K562 (cell line): ENCODE measurements around the gene EPC2. TPM values are rescaled to one million over a fixed set of nuclear protein-coding genes. Genes with fewer than 3 reads are reported as not detected.

Experiments
- AFF1 ChIP-seq, 2 experiments: fragments of 450-650 bp; IDR thresholded peaks; 2 replicates each; pipeline ENCODE4 v1.6.1; 2018; ENCODE audit warnings: mild to moderate bottlenecking in 2 of 2, low read depth in 1 of 2; ENCODE audit not compliant: partially characterized antibody in 2 of 2
- ARID1B ChIP-seq: fragments of 450-650 bp; IDR thresholded peaks from 2 replicates; pipeline ENCODE4 v1.6.1; 2016; ENCODE audit warnings: antibody characterized with exemption, mild to moderate bottlenecking, inconsistent platforms
- DEAF1 ChIP-seq: fragments of 450-650 bp; formaldehyde crosslinking; IDR thresholded peaks from 2 replicates; pipeline ENCODE4 v1.4.0; 2020; ENCODE audit warnings: mild to moderate bottlenecking, moderate library complexity
- EGR1 ChIP-seq: fragments of 450-650 bp; conservative IDR thresholded peaks from 2 replicates; pipeline ENCODE4 v1.6.1; 2017; ENCODE audit warnings: mild to moderate bottlenecking
- HMGN3 ChIP-seq: IDR thresholded peaks from 2 replicates; pipeline ENCODE4 v1.6.1; 2011; ENCODE audit warnings: borderline replicate concordance, low read depth, mild to moderate bottlenecking, mixed read lengths, low read length; ENCODE audit not compliant: insufficient read length; ENCODE audit errors: extremely low read depth
- HSF4 ChIP-seq: fragments of 250-450 bp; sonication (Bioruptor Pico); IDR thresholded peaks from 2 replicates; pipeline ENCODE4 v2.1.2; 2022; ENCODE audit warnings: mild to moderate bottlenecking, moderate library complexity, borderline replicate concordance
- KDM5B ChIP-seq: fragments of 200-600 bp; sonication (generic); IDR thresholded peaks from 2 replicates; pipeline ENCODE4 v1.6.1; 2012; ENCODE audit warnings: low read depth, mild to moderate bottlenecking, moderate library complexity, low read length, control low read depth, inconsistent platforms; ENCODE audit not compliant: insufficient replicate concordance
- RBM39 ChIP-seq: fragments of 200-400 bp; formaldehyde crosslinking; optimal IDR thresholded peaks from 2 replicates; pipeline ENCODE3; 2018; ENCODE audit warnings: low read depth, low read length
- SIN3A ChIP-seq, 2 experiments: fragments of 150-350 bp in 1 of 2; IDR thresholded peaks; 2 replicates each; pipeline ENCODE4 v1.6.1; 2011 to 2016; ENCODE audit warnings: borderline replicate concordance in 2 of 2, low read depth in 2 of 2, low read length in 2 of 2, mild to moderate bottlenecking in 2 of 2, moderate library complexity in 2 of 2; ENCODE audit not compliant: control insufficient read depth in 1 of 2
- STAT5A ChIP-seq: IDR thresholded peaks from 2 replicates; pipeline ENCODE4 v1.6.1; 2012; ENCODE audit warnings: low read length, inconsistent platforms, borderline replicate concordance
- TAF15 ChIP-seq: fragments of 200-400 bp; formaldehyde crosslinking; IDR thresholded peaks from 2 replicates; pipeline ENCODE4 v1.6.1; 2017; ENCODE audit warnings: mild to moderate bottlenecking, low read depth, low read length, moderate library complexity
- ZFP91 ChIP-seq: sonication (generic); formaldehyde crosslinking; IDR thresholded peaks from 2 replicates; pipeline ENCODE4 v1.8.0; 2022; ENCODE audit warnings: mild to moderate bottlenecking, missing genetic modification reagents
- ZNF184 ChIP-seq: sonication (generic); formaldehyde crosslinking; IDR thresholded peaks from 2 replicates; pipeline ENCODE4 v1.5.0; 2020; ENCODE audit warnings: missing genetic modification reagents
- ZNF41 ChIP-seq: fragments of 250-450 bp; sonication (Bioruptor Pico); conservative IDR thresholded peaks from 2 replicates; pipeline ENCODE4 v1.4.0; 2020; ENCODE audit warnings: mild to moderate bottlenecking
- polyA plus RNA-seq, 8 experiments: library from polyadenylated mRNA; depleted of rRNA in 4 of 8; stranded (reverse) in 5 of 8; unstranded in 3 of 8; fragments of >200 nt; fragmentation: Nextera tagmentation in 2 of 8; fragmentation: Illumina TruSeq in 1 of 8; extraction: Ambion mirVana in 2 of 8; extraction: Trizol in 1 of 8; gene quantifications; 2 replicates each; pipeline versions ENCODE4 v1.2.1 to v1.2.3, GENCODE V29; 2011 to 2014; ENCODE audit warnings: inconsistent platforms in 1 of 8, missing spikeins in 1 of 8
- total RNA-seq, 7 experiments: library from RNA; depleted of rRNA in 6 of 7; stranded (reverse); fragments of >200 nt in 6 of 7; fragmentation: Illumina TruSeq in 2 of 7; extraction: Trizol in 2 of 7; gene quantifications; 2 replicates each; pipeline versions ENCODE4 v1.2.1 to v1.2.3, GENCODE V29; 2011 to 2021; ENCODE audit warnings: low replicate concordance in 1 of 7

Gene EPC2
- total and polyA plus RNA-seq, 9 of the 15 experiments (the other 6 are each of a cell fraction or from before 2014, with no cell fraction given) = 7.0 to 35.8 (median 29.1) TPM

- no peak for TF ChIP-seq ARID1B
- no peak for TF ChIP-seq STAT5A
- TF ChIP-seq HMGN3 = no peak
- TF ChIP-seq AFF1 (IDR thresholded peaks at IDR 0.05; ENCODE audit: low read depth in 1 of 2, partially characterized antibody in 2 of 2) = no peak
- TF ChIP-seq DEAF1 = no peak
- no peak for TF ChIP-seq ZNF41 (CRISPR knock-in tag)
- TF ChIP-seq EGR1 = no peak
- no peak for TF ChIP-seq ZNF184 (CRISPR knock-in tag)
- no peak for TF ChIP-seq HSF4
- no peak for TF ChIP-seq RBM39
- TF ChIP-seq TAF15 = no peak
- no peak for TF ChIP-seq SIN3A (IDR thresholded peaks at IDR 0.05; ENCODE audit: borderline replicate concordance in 2 of 2, control insufficient read depth in 1 of 2, low read depth in 2 of 2, low read length in 2 of 2)
- TF ChIP-seq KDM5B = no peak
- TF ChIP-seq ZFP91 (CRISPR knock-in tag) = no peak
These were observed 41.5 kb upstream of the EPC2 start (continued) for GRCh38 chr2:148602885-148603561.
